RWPE2 (cell line): ENCODE data around the gene JAK2.

Source experiments
- ATAC-seq: fragments of 200-7000 bp; cut with Tn5 transposase; 3 replicates; pipeline ENCODE4 v1.9.1; 2021; ENCODE audit warnings: low read depth
- DNase-seq: peaks from one replicate; pipeline ENCODE4 v3.0.0-alpha.2; 2020; ENCODE audit warnings: low spot score
- H3K27ac ChIP-seq: fragments of 450-650 bp; 2 replicates; pipeline ENCODE4 v1.5.1; 2017; ENCODE audit warnings: mild to moderate bottlenecking; ENCODE audit not compliant: poor library complexity, severe bottlenecking
- H3K27me3 ChIP-seq: fragments of 250-450 bp; sonication (Bioruptor Pico); 2 replicates; pipeline ENCODE4 v1.5.1; 2021; ENCODE audit warnings: mild to moderate bottlenecking, moderate library complexity; ENCODE audit not compliant: insufficient read depth, poor library complexity, severe bottlenecking
- H3K36me3 ChIP-seq: fragments of 250-450 bp; sonication (Bioruptor Pico); 2 replicates; pipeline ENCODE4 v1.5.1; 2020; ENCODE audit warnings: low read depth, mild to moderate bottlenecking, moderate library complexity
- H3K4me1 ChIP-seq: fragments of 250-450 bp; sonication (Bioruptor Pico); 2 replicates; pipeline ENCODE4 v1.5.1; 2021; ENCODE audit warnings: mild to moderate bottlenecking, moderate library complexity; ENCODE audit not compliant: insufficient read depth, poor library complexity, severe bottlenecking
- H3K4me3 ChIP-seq: fragments of 250-450 bp; sonication (Bioruptor Pico); 2 replicates; pipeline ENCODE4 v1.5.1; 2021; ENCODE audit warnings: mild to moderate bottlenecking, moderate library complexity; ENCODE audit not compliant: severe bottlenecking
- H3K9me3 ChIP-seq: fragments of 250-450 bp; sonication (Bioruptor Pico); 2 replicates; pipeline ENCODE4 v1.5.1; 2021; ENCODE audit warnings: mild to moderate bottlenecking, moderate library complexity; ENCODE audit not compliant: severe bottlenecking
- CTCF ChIP-seq: fragments of 450-650 bp; IDR thresholded peaks from one replicate; pipeline ENCODE4 v1.5.1; 2017; ENCODE audit warnings: mild to moderate bottlenecking, moderate library complexity; ENCODE audit not compliant: poor library complexity, severe bottlenecking

Gene JAK2

GRCh38 chr9:4992872-4993271 lies 7.8 kb downstream of the JAK2 start:
- TF ChIP-seq CTCF: no peak
- H3K36me3 ChIP-seq: peaks cover 14% of the 10 kb centered on the region; the same call in 1 of the 2 replicates

GRCh38 chr9:4994166-4994890 lies 9.3 kb downstream of the JAK2 start:
- Histone ChIP-seq H3K4me3 (no peak overlapping the region), H3K27ac (no peak overlapping the region), H3K4me1 (no peaks in the 10 kb centered on the region), H3K27me3 (no peaks in the 10 kb centered on the region), H3K9me3 (no peaks in the 10 kb centered on the region), H3K36me3 (peaks cover 14% of the 10 kb centered on the region; the same call in 1 of the 2 replicates)
- ATAC-seq (no peak), DNase-seq (no peak)
- no peak for TF ChIP-seq CTCF

More at GRCh38 chr9:4992872-4993271, 7.8 kb downstream of the JAK2 start:
- DNase-seq (no peak), ATAC-seq (no peak)
- Histone ChIP-seq H3K27ac (no peak overlapping the region), H3K9me3 (no peaks in the 10 kb centered on the region), H3K4me1 (no peaks in the 10 kb centered on the region), H3K4me3 (no peak overlapping the region), H3K27me3 (no peaks in the 10 kb centered on the region)

GRCh38 chr9:4997196-4997595 lies 12.1 kb downstream of the JAK2 start:
- Histone ChIP-seq H3K27me3 (no peaks in the 10 kb centered on the region), H3K4me1 (no peaks in the 10 kb centered on the region), H3K9me3 (no peaks in the 10 kb centered on the region), H3K27ac (no peak overlapping the region), H3K36me3 (peaks cover 11% of the 10 kb centered on the region; the same call in 1 of the 2 replicates), H3K4me3 (no peak overlapping the region)
- DNase-seq: no peak
- ATAC-seq: no peak
- no peak for TF ChIP-seq CTCF

- no peak for TF ChIP-seq CTCF
- Histone ChIP-seq H3K36me3 (peaks cover 6% of the 10 kb centered on the region; the same call in 1 of the 2 replicates), H3K9me3 (no peaks in the 10 kb centered on the region), H3K4me3 (no peak overlapping the region), H3K4me1 (no peaks in the 10 kb centered on the region), H3K27me3 (no peaks in the 10 kb centered on the region), H3K27ac (no peak overlapping the region)
- DNase-seq (no peak), ATAC-seq (no peak)
These were observed 12.6 kb downstream of the JAK2 start for GRCh38 chr9:4997631-4998030.

GRCh38 chr9:5002811-5003210 lies 17.7 kb downstream of the JAK2 start:
- DNase-seq: no peak
- H3K27ac ChIP-seq: no peak overlapping the region
- H3K4me1 ChIP-seq: no peaks in the 10 kb centered on the region
- no peaks in the 10 kb centered on the region for H3K9me3 ChIP-seq
- no peak for TF ChIP-seq CTCF
- ATAC-seq: no peak
- no peaks in the 10 kb centered on the region for H3K36me3 ChIP-seq
- no peak overlapping the region for H3K4me3 ChIP-seq
- no peaks in the 10 kb centered on the region for H3K27me3 ChIP-seq
